Muscle layer of colon (tissue), 2 donors: ENCODE data around the gene MSI2.

Experiments used
- H3K27ac ChIP-seq: one replicate; pipeline ENCODE4 v1.7.0; 2013; ENCODE audit warnings: low read depth, mild to moderate bottlenecking, low read length, moderate library complexity
- H3K27me3 ChIP-seq, 2 donors: one replicate each; pipeline ENCODE4 v1.7.0; 2013; ENCODE audit warnings: low read length in 2 of 2, mild to moderate bottlenecking in 2 of 2; ENCODE audit not compliant: insufficient read depth in 2 of 2, control insufficient read depth in 1 of 2
- H3K36me3 ChIP-seq: one replicate; pipeline ENCODE4 v1.7.0; 2013; ENCODE audit warnings: mild to moderate bottlenecking, low read length; ENCODE audit not compliant: insufficient read depth
- H3K4me1 ChIP-seq: one replicate; pipeline ENCODE4 v1.7.0; 2013; ENCODE audit warnings: mild to moderate bottlenecking, low read length; ENCODE audit not compliant: insufficient read depth
- H3K4me3 ChIP-seq, 2 donors: one replicate each; pipeline ENCODE4 v1.7.0; 2013; ENCODE audit warnings: low read length in 2 of 2, low read depth in 1 of 2, mild to moderate bottlenecking in 1 of 2, moderate library complexity in 1 of 2
- H3K9ac ChIP-seq: one replicate; pipeline ENCODE4 v1.7.0; 2013; ENCODE audit warnings: low read length
- H3K9me3 ChIP-seq: one replicate; pipeline ENCODE4 v1.7.0; 2013; ENCODE audit warnings: mild to moderate bottlenecking, low read length
- donor health status: abdominal sarcoma.
- donor health status: Adenocarcinoma of cecum.

MSI2 gene

DNA sequence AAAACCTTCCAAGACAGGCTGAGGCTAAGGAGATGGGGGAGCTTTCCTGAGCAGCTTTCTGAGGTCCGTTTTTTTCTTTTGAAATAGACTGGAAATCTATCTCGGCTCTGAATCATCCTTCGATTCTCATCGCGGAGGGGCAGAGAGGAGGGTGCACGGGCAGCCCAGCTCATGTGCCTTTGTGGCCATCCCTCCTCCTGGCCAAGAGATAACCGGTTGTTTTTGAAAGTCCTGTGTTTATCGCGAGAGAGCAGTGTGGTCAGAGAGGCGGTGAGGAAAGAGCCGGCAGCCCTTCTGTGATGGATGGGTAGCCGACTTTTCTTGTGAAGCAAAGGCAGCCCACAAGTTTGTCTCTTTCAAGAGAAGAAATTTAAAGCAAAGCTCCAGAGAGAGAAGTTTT, 297.2 kb downstream of the MSI2 start:
- H3K4me1 ChIP-seq: peaks cover 33% of the 10 kb centered on the region
- H3K4me3 ChIP-seq: no peak overlapping the region
- H3K9me3 ChIP-seq: no peaks in the 10 kb centered on the region
- H3K9ac ChIP-seq: no peak overlapping the region
- H3K36me3 ChIP-seq: no peaks in the 10 kb centered on the region
- H3K27ac ChIP-seq: no peak overlapping the region
- H3K27me3 ChIP-seq: no peaks in the 10 kb centered on the region

DNA sequence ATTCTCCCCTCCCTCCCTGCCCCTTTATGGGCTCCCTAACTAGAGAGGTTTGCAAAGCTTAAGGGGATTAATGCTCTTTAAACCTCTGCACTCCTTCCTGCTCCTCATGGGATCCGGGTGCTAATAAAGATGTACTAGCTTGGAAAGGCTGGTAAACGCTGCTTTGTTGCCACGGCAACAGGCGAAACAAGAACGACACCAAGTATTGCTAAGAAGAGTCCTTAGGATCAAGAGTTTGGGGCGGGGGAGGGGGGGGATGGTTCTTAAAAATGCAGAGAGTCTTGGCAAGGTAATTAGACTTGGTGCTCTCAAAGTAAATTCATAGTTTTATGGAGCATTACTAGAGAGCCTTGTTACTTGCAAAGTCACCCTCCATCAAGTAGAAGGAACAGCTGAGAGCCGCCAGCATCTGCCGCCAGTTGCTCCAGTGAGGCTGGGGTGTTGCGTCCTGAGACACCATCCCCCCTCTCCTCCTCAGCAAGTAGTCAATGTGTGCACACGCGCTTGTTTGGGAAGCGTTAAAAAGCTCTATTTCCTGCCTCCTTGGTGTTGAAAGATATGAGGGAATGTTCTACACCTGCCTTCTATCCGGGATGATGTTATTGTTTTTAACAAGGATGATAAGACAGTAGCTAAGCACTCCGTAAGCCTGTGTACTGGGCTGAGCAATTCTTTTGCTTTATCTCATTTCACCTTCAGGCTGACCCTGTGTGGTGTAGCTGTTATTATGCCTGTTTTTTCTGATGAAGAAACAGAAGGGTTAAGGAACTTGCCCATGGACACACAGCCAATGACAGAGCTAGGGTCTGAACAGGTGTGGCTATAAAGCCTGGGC, 297.9 kb downstream of the MSI2 start:
- no peaks in the 10 kb centered on the region for H3K27me3 ChIP-seq
- no peak overlapping the region for H3K27ac ChIP-seq
- H3K9me3 ChIP-seq: no peaks in the 10 kb centered on the region
- H3K36me3 ChIP-seq: no peaks in the 10 kb centered on the region
- H3K4me1 ChIP-seq: peaks cover 33% of the 10 kb centered on the region
- H3K4me3 ChIP-seq: no peak overlapping the region
- no peak overlapping the region for H3K9ac ChIP-seq

DNA sequence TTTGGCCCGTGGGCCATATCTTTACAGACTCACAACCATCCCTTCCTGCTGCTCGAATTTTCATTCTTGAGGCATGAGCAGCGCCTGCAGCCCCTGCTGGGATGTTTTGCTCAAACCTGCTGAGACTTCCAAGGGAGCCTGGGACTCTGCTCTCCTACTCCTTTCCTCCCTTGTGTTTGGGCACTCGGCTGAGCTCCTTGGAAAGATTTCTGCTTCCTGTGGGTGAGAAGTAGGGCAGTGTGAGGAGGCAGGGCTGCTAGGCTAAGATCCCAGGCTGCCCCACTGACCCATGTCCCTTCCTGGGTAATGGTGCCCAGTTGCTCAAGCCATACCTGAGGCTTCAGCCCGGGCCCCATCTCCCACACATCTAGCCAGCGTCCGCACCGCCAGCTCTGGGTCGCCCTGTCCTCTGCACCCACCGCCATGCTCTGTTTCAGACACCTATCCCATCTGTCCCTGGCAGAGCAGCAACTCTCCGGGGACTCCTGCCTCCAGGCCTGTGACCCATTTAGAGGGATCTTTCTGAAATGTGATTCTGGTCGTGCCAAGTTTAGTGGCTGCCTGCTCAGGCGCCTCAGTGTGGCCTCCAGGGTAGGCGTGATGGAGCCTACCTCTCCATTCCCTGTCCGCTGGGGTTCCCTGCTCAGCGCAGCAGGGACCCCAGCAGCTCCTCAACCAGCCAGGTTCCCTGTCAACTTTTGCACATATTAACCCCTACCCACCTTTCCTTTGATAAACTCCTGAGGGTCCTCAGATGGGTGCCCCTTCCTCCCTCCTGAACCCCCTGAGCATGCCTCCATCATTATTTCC, 298.7 kb downstream of the MSI2 start:
- H3K4me3 ChIP-seq: no peak overlapping the region
- no peaks in the 10 kb centered on the region for H3K27me3 ChIP-seq
- no peak overlapping the region for H3K27ac ChIP-seq
- H3K36me3 ChIP-seq: no peaks in the 10 kb centered on the region
- no peaks in the 10 kb centered on the region for H3K9me3 ChIP-seq
- H3K4me1 ChIP-seq: peaks cover 33% of the 10 kb centered on the region
- no peak overlapping the region for H3K9ac ChIP-seq

DNA sequence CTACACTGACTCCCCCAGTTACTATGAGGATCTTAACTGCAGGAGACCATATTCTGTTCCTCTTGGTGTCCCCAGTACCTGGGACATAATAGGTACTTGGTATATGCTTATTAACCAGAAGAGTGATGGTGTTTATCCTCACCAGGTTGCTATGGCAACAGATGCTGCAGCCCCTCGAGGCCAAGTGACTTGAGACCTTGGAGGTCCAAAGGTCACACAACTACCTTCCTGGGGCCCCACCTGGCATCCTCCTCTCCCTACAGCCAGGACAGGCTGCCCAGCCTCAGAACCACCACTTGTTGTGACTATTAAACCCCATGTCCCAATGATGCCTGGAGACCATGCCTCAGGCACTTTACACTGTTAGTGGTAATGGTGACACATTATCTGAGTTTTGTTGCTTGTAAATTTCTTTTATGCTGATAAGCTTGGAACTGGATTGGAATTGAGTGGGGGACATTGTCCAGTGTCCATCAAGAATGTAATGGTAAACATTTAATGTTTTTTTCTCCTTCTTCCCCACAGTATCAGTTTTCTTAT, 299.4 kb downstream of the MSI2 start:
- Histone ChIP-seq H3K9ac (no peak overlapping the region), H3K36me3 (no peaks in the 10 kb centered on the region), H3K4me1 (peaks cover 33% of the 10 kb centered on the region), H3K9me3 (no peaks in the 10 kb centered on the region), H3K27me3 (no peaks in the 10 kb centered on the region), H3K27ac (no peak overlapping the region), H3K4me3 (no peak overlapping the region)

DNA sequence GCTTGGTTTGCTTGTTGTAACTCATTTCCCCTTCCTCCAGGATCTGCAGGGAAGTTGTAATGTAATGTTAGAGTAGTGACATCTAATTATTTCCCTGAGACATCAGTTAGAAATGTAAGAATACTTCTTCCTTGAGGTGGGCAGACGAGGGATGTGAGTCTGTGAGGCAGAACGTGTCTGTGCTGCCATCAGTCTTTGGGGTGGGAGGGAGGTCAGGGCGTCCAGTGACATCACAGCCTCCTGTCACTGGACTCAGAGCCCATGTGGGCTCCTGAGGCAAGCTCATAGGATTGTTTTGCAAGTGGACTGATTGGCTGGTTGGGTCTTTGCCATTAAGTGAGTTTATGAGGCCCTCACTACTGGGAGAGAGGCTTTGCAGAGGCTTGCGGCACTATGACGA, 300.0 kb downstream of the MSI2 start:
- H3K27ac ChIP-seq: no peak overlapping the region
- no peak overlapping the region for H3K4me3 ChIP-seq
- H3K9ac ChIP-seq: no peak overlapping the region
- H3K27me3 ChIP-seq: no peaks in the 10 kb centered on the region
- H3K36me3 ChIP-seq: no peaks in the 10 kb centered on the region
- no peaks in the 10 kb centered on the region for H3K9me3 ChIP-seq
- peaks cover 33% of the 10 kb centered on the region for H3K4me1 ChIP-seq

DNA sequence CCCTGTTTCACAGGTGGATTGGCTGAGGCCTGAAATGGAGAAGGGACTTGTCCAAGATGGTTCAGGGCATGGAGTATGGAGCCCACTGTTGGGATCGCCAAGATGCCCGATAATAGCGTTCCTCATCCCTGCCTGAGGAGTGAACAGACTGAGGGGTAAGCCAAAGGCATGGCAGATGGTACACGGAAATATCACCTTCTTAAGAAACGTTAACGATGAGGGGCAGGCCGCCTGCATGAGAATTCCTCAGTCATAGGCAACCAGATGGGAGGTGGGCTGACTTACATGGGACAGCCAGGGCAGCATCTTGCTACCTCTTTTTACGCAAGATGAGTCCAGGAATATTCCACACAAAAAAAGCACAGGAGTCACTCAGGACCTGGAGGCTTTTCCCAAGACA, 300.7 kb downstream of the MSI2 start:
- Histone ChIP-seq H3K9me3 (no peaks in the 10 kb centered on the region), H3K4me1 (peaks cover 32% of the 10 kb centered on the region), H3K27me3 (no peaks in the 10 kb centered on the region), H3K36me3 (no peaks in the 10 kb centered on the region), H3K27ac (no peak overlapping the region), H3K9ac (no peak overlapping the region), H3K4me3 (no peak overlapping the region)

DNA sequence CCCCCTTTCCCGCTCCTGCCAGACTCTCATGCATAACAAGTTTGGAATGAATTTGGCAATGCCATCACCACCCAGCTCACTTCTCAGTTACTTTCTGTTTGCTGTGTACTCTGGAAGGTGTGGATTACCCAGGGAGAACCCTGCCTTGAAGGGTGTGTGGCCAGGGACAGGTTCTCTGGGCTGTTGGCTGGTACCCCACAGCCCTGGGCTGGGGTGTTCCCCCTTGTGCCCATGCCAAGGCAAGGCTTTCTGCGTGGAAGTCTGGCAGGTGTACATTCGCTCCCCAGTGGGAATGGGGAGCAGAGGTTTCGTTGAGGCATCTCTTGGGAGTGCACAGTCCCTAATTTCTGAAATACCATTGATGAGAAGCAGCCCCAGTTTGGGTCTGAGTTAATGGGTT, 301.1 kb downstream of the MSI2 start:
- H3K27me3 ChIP-seq: no peaks in the 10 kb centered on the region
- H3K4me1 ChIP-seq: peaks cover 27% of the 10 kb centered on the region
- H3K9ac ChIP-seq: no peak overlapping the region
- no peaks in the 10 kb centered on the region for H3K9me3 ChIP-seq
- H3K4me3 ChIP-seq: no peak overlapping the region
- no peaks in the 10 kb centered on the region for H3K36me3 ChIP-seq
- H3K27ac ChIP-seq: no peak overlapping the region

DNA sequence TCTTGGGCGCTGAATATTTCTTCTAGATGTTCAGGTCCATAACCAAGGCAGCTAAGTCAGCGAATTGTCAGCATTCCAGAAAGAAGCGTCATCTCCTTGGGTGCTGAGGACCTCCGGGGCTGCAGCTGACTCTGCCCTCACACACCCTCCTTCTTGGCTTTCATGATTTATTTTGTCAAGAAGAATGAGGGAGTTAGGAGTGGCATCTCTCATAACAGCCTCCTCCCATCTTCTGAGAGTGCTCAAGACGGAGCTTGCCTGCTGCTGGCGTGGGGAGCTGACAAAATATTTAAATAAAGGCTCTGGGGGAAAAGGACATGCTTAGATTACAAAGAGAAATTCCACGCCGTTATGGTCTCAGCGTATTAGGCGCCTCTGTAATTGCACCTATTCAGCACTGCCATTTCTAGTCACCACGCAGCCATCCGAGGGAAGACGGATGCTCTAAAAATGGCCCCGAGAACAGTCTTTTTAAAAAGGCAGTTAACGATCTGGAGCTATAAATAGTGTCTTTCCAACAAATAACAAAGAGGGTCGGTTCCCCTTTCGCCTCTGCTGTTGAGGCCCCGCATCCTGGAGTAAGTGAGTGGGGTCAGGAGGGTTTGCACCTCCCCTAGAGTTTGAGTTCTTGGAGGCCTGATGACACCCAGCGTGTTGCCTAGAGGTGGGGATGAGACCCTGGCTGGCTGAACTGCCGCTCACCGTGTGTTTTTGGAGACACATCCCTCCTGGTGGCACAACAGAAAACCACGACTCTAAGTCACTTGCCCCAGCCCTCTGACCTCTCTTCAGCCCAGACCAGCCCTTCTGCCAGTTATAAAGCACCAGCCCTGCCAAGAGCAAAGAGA, 301.7 kb downstream of the MSI2 start:
- Histone ChIP-seq H3K9ac (no peak overlapping the region), H3K27ac (no peak overlapping the region), H3K4me3 (no peak overlapping the region), H3K4me1 (peaks cover 21% of the 10 kb centered on the region), H3K27me3 (no peaks in the 10 kb centered on the region), H3K36me3 (no peaks in the 10 kb centered on the region), H3K9me3 (no peaks in the 10 kb centered on the region)

DNA sequence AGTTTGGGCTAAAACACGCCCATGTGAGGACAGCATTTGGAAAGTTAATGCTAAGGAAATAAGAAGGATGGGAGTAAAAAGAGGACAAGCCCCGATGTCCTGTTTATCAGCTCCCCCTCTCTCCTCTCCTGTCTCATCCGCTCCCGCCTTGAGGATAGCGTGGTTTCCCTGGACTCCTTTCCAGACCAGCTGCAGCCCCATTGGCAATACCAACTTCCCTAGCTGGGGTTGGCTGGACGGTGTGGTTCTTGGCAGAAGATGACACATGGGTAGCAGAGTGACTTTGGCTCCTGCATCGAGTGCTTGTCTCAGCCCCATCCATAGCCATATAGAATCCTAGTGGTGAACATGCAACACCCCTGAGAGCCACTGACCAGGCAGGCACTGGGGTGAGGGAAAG, 302.9 kb downstream of the MSI2 start:
- no peak overlapping the region for H3K27ac ChIP-seq

DNA sequence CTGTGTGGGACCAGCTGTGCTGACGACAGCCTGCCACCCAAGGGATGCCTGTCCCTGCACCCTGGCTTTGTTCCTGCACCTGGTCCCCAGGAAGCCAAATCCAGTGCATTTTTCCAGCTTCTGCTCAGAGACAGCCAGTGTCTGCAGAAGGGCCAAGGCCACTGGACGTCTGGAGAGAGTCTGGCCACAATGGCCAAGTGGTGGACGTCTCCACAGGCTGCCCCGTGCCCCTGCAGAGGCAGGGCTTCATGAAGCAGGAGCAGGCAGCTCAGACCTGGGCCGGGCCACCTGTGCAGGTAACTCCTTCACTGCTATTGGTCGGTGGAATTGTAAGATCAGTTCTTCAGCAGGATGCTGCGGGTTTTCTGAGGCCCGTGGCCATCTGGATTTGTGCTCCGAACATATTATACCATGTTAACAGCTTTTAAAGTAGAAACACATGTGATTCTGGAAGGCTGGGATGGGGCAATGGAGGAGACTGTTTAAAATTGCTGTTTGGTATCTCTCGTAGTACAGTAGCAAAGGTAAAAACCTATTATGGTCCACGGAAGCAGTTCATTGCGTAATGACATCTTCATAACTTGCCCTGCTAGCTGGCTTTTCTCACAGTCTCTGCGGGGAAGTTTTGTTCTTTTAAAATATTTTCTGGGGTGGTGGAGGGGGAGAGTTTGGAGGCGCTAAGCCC, 303.5 kb downstream of the MSI2 start:
- Histone ChIP-seq H3K4me1 (peaks cover 8% of the 10 kb centered on the region), H3K27ac (no peak overlapping the region), H3K36me3 (no peaks in the 10 kb centered on the region), H3K27me3 (no peaks in the 10 kb centered on the region), H3K9me3 (no peaks in the 10 kb centered on the region), H3K4me3 (no peak overlapping the region), H3K9ac (no peak overlapping the region)

More for the DNA sequence above, 302.9 kb downstream of the MSI2 start:
- no peak overlapping the region for H3K4me3 ChIP-seq
- H3K9me3 ChIP-seq: no peaks in the 10 kb centered on the region
- no peaks in the 10 kb centered on the region for H3K36me3 ChIP-seq
- no peaks in the 10 kb centered on the region for H3K27me3 ChIP-seq
- peaks cover 11% of the 10 kb centered on the region for H3K4me1 ChIP-seq
- no peak overlapping the region for H3K9ac ChIP-seq
